Osteocyte (in vitro differentiated cells): Measurements from ENCODE around the gene ATF7IP. TPM values are rescaled to one million over a fixed set of nuclear protein-coding genes. Genes with fewer than 3 reads are reported as not detected.

Source experiments
- DNase-seq: peaks from one replicate; pipeline ENCODE4 v3.0.0; 2021; ENCODE audit warnings: mixed read lengths; ENCODE audit not compliant: unreplicated experiment; ENCODE audit errors: extremely low spot score
- H3K27ac Mint-ChIP-seq: one replicate; pipeline ENCODE4 v1.8.0; 2021; ENCODE audit warnings: mild to moderate bottlenecking, mixed read lengths; ENCODE audit not compliant: unreplicated experiment
- H3K27me3 Mint-ChIP-seq: one replicate; pipeline ENCODE4 v1.8.0; 2021; ENCODE audit warnings: mixed read lengths; ENCODE audit not compliant: unreplicated experiment
- H3K36me3 Mint-ChIP-seq: one replicate; pipeline ENCODE4 v1.8.0; 2021; ENCODE audit warnings: mixed read lengths; ENCODE audit not compliant: unreplicated experiment
- H3K4me1 Mint-ChIP-seq: one replicate; pipeline ENCODE4 v1.8.0; 2021; ENCODE audit warnings: mixed read lengths; ENCODE audit not compliant: unreplicated experiment
- H3K4me3 Mint-ChIP-seq: one replicate; pipeline ENCODE4 v1.8.0; 2021; ENCODE audit warnings: mild to moderate bottlenecking, moderate library complexity, mixed read lengths; ENCODE audit not compliant: unreplicated experiment
- H3K9me3 Mint-ChIP-seq: one replicate; pipeline ENCODE4 v1.8.0; 2021; ENCODE audit warnings: mixed read lengths; ENCODE audit not compliant: unreplicated experiment
- CTCF ChIP-seq: fragments of 200-600 bp; sonication (generic); IDR thresholded peaks from 2 replicates; pipeline ENCODE4 v1.5.0; 2021; ENCODE audit warnings: antibody characterized with exemption, mild to moderate bottlenecking, moderate library complexity
- total RNA-seq: library from RNA; stranded (reverse); gene quantifications from 2 replicates; pipeline ENCODE4 v1.2.1, GENCODE V29; 2021

The ATF7IP gene
- total RNA-seq, 1 donor from 2014 or later = 71.1 TPM

GRCh38 chr12:14479004-14479403, 113.5 kb downstream of the ATF7IP start:
- Mint-ChIP-seq H3K27ac (no peak overlapping the region), H3K9me3 (peaks cover 17% of the 10 kb centered on the region), H3K36me3 (peaks cover 67% of the 10 kb centered on the region), H3K4me1 (no peaks in the 10 kb centered on the region), H3K27me3 (no peaks in the 10 kb centered on the region), H3K4me3 (no peak overlapping the region)
- no peak for DNase-seq
- TF ChIP-seq CTCF = no peak

GRCh38 chr12:14481201-14481600, 115.7 kb downstream of the ATF7IP start:
- TF ChIP-seq CTCF = no peak
- Mint-ChIP-seq H3K36me3 (peaks cover 65% of the 10 kb centered on the region), H3K27me3 (no peaks in the 10 kb centered on the region), H3K4me3 (no peak overlapping the region), H3K27ac (no peak overlapping the region), H3K9me3 (peaks cover 5% of the 10 kb centered on the region), H3K4me1 (no peaks in the 10 kb centered on the region)
- DNase-seq = no peak

- peak; percentile 51 for DNase-seq
- no peak overlapping the region for H3K27ac Mint-ChIP-seq
- H3K9me3 Mint-ChIP-seq = peaks cover 5% of the 10 kb centered on the region
- no peaks in the 10 kb centered on the region for H3K4me1 Mint-ChIP-seq
- no peak overlapping the region for H3K4me3 Mint-ChIP-seq
- peaks cover 72% of the 10 kb centered on the region for H3K36me3 Mint-ChIP-seq
- H3K27me3 Mint-ChIP-seq = no peaks in the 10 kb centered on the region
- no peak for TF ChIP-seq CTCF
Observed at GRCh38 chr12:14482361-14482760, 116.9 kb downstream of the ATF7IP start.

GRCh38 chr12:14482886-14483285, 117.4 kb downstream of the ATF7IP start:
- no peak for DNase-seq
- no peaks in the 10 kb centered on the region for H3K27me3 Mint-ChIP-seq
- peaks cover 72% of the 10 kb centered on the region for H3K36me3 Mint-ChIP-seq
- peaks cover 5% of the 10 kb centered on the region for H3K9me3 Mint-ChIP-seq
- H3K4me3 Mint-ChIP-seq = no peak overlapping the region
- no peaks in the 10 kb centered on the region for H3K4me1 Mint-ChIP-seq
- no peak overlapping the region for H3K27ac Mint-ChIP-seq
- TF ChIP-seq CTCF = no peak

GRCh38 chr12:14495326-14495725, 129.8 kb downstream of the ATF7IP start:
- Mint-ChIP-seq H3K27ac (no peak overlapping the region), H3K36me3 (peaks cover 81% of the 10 kb centered on the region), H3K9me3 (peaks cover 19% of the 10 kb centered on the region), H3K4me1 (no peaks in the 10 kb centered on the region), H3K27me3 (no peaks in the 10 kb centered on the region), H3K4me3 (no peak overlapping the region)
- TF ChIP-seq CTCF = no peak
- DNase-seq = no peak
